HepG2 (cell line): Measurements from ENCODE around the gene YKT6. TPM values are rescaled to one million over a fixed set of nuclear protein-coding genes. Genes with fewer than 3 reads are reported as not detected.

Experiments used
- ATAC-seq: fragments of 200-7000 bp; cut with Tn5 transposase; 3 replicates; pipeline ENCODE4 v1.9.1; 2020; ENCODE audit warnings: mild to moderate bottlenecking, moderate library complexity
- BruUV-seq: library from RNA; stranded (reverse); fragments of 400-500 nt; replicated peaks from 2 replicates; lab custom pipeline; 2021; lab: Mats Ljungman, UMichigan
- CTCF ChIA-PET: fragments of 300-600 bp; formaldehyde crosslinking; extraction: SDS; loops from one replicate; lab custom pipeline; 2021; ENCODE audit warnings: low total read pairs, inconsistent platforms, low intra/inter-chr PET ratio; lab: Yijun Ruan, JAX
- POLR2A ChIA-PET: fragments of 350-600 bp; sonication (Branson Sonifier 250); formaldehyde crosslinking; loops from one replicate; lab custom pipeline; 2020; ENCODE audit warnings: antibody characterized with exemption, inconsistent platforms; lab: Yijun Ruan, JAX
- DNase-seq: peaks from one replicate; pipeline ENCODE4 v3.0.0-alpha.2; 2015; ENCODE audit warnings: low spot score
- FAIRE-seq: peaks from 3 replicates; lab custom pipeline; 2011; peaks lifted over from hg19 to GRCh38; lab: Jason Lieb, UNC
- H2AFZ ChIP-seq: one replicate; pipeline ENCODE4 v1.6.1; 2011; ENCODE audit warnings: low read length, inconsistent platforms
- H3K27ac ChIP-seq: fragments of 300-600 bp; 3 replicates; pipeline ENCODE4 v1.8.0; 2011; ENCODE audit warnings: mixed run types, mild to moderate bottlenecking, mixed read lengths, low read length, inconsistent platforms; ENCODE audit not compliant: insufficient read depth; ENCODE audit errors: extremely low read length
- H3K27me3 ChIP-seq, 2 experiments: fragments of 200-600 bp in 1 of 2; 2 replicates in 1 of 2; 3 replicates in 1 of 2; pipeline versions ENCODE4 v1.6.0 to v1.8.0; 2011; ENCODE audit warnings: low read length in 2 of 2, mild to moderate bottlenecking in 2 of 2, moderate library complexity in 2 of 2, inconsistent platforms in 1 of 2; ENCODE audit not compliant: insufficient read depth in 2 of 2, control insufficient read depth in 1 of 2
- H3K36me3 ChIP-seq, 2 experiments: fragments of 200-600 bp in 1 of 2; replicated peaks in 1 of 2; 2 replicates in 1 of 2; 3 replicates in 1 of 2; pipeline versions ENCODE4 v1.5.1 to v1.8.0; 2011; ENCODE audit warnings: low read length in 2 of 2, inconsistent platforms in 1 of 2; ENCODE audit not compliant: insufficient read depth in 2 of 2, control insufficient read depth in 1 of 2
- H3K4me1 ChIP-seq: 2 replicates; pipeline ENCODE4 v1.5.1; 2012; ENCODE audit warnings: low read length, inconsistent platforms; ENCODE audit not compliant: insufficient read depth
- H3K4me2 ChIP-seq: 2 replicates; pipeline ENCODE4 v1.6.0; 2011; ENCODE audit warnings: low read depth, low read length, inconsistent platforms
- H3K4me3 ChIP-seq, 3 experiments: fragments of 200-600 bp in 1 of 3; sonication (generic), shearing (Covaris generic) in 1 of 3; replicated peaks in 1 of 3; 2 replicates each; pipeline ENCODE4 v1.5.1; 2011 to 2016; ENCODE audit warnings: low read length in 3 of 3, inconsistent platforms in 2 of 3, low read depth in 2 of 3, mild to moderate bottlenecking in 2 of 3, control low read depth in 1 of 3, mixed read lengths in 1 of 3; ENCODE audit not compliant: insufficient read depth in 1 of 3
- H3K79me2 ChIP-seq: one replicate; pipeline ENCODE4 v1.6.1; 2011; ENCODE audit warnings: low read length, inconsistent platforms; ENCODE audit not compliant: insufficient read depth
- H3K9ac ChIP-seq: 2 replicates; pipeline ENCODE4 v1.6.0; 2011; ENCODE audit warnings: mild to moderate bottlenecking, low read depth, low read length, inconsistent platforms; ENCODE audit not compliant: insufficient read depth
- H3K9me3 ChIP-seq: 2 replicates; pipeline ENCODE4 v1.5.1; 2012; ENCODE audit warnings: mild to moderate bottlenecking, low read length
- H4K20me1 ChIP-seq: 2 replicates; pipeline ENCODE4 v1.6.0; 2011; ENCODE audit warnings: inconsistent platforms, mild to moderate bottlenecking, low read length, moderate library complexity; ENCODE audit not compliant: insufficient read depth
- GABPA ChIP-seq, 2 experiments: IDR thresholded peaks; 2 replicates each; pipeline ENCODE4 v1.6.1; 2011 to 2016; ENCODE audit warnings: low read depth in 2 of 2, low read length in 1 of 2, missing biosample characterization in 1 of 2, missing genetic modification characterization in 1 of 2
- HDAC6 ChIP-seq: fragments of 200-600 bp; sonication (generic); IDR thresholded peaks from 2 replicates; pipeline ENCODE4 v1.7.0; 2017; ENCODE audit warnings: mild to moderate bottlenecking, antibody characterized with exemption, low read length, low read depth
- NCOA1 ChIP-seq: sonication (generic); formaldehyde crosslinking; IDR thresholded peaks from 2 replicates; pipeline ENCODE4 v1.9.0; 2021; ENCODE audit warnings: missing genetic modification reagents
- NCOR1 ChIP-seq: fragments of 200-600 bp; sonication (generic); IDR thresholded peaks from 2 replicates; pipeline ENCODE4 v1.7.0; 2017; ENCODE audit warnings: antibody characterized with exemption, low read length, borderline replicate concordance
- PAXIP1 ChIP-seq: sonication (generic); formaldehyde crosslinking; conservative IDR thresholded peaks from 2 replicates; pipeline ENCODE4 v1.4.0; 2020; ENCODE audit warnings: mild to moderate bottlenecking, missing genetic modification reagents, moderate library complexity
- ZUFSP ChIP-seq: sonication (generic); formaldehyde crosslinking; IDR thresholded peaks from 2 replicates; pipeline ENCODE4 v1.9.0; 2021; ENCODE audit warnings: missing genetic modification reagents, mild to moderate bottlenecking, borderline replicate concordance
- WGBS: methylation state at CpG from one replicate; pipeline ENCODE4 v1.1.6; 2017; ENCODE audit warnings: low lambda C conversion rate; 5-methylcytosine and 5-hydroxymethylcytosine counted together
- in situ Hi-C: cut with HindIII; loops from 2 replicates; pipeline ENCODE4 v1.10.0; 2017; ENCODE audit warnings: low pct_unique_long_range_greater_than_20kb; ENCODE audit not compliant: extremely low pct_ligation_motif_present
- intact Hi-C: fragments of 100-400 bp; cut with micrococcal nuclease; formaldehyde crosslinking; loops from one replicate; pipeline ENCODE4 v1.10.0; 2022; ENCODE audit not compliant: unreplicated experiment
- polyA plus RNA-seq, 8 experiments: library from polyadenylated mRNA; depleted of rRNA in 3 of 8; stranded (reverse) in 7 of 8; unstranded in 1 of 8; fragments of >200 nt; fragmentation: Illumina TruSeq in 4 of 8; extraction: Trizol in 4 of 8; gene quantifications; 2 replicates each; pipeline versions ENCODE4 v1.2.1 to v1.2.3, GENCODE V29; 2011 to 2016; ENCODE audit warnings: low read depth in 4 of 8, missing spikeins in 1 of 8, mixed read lengths in 1 of 8; ENCODE audit not compliant: insufficient read depth in 1 of 8
- total RNA-seq, 5 experiments: library from RNA; depleted of rRNA; stranded (reverse); fragments of >200 nt; fragmentation: Illumina TruSeq; extraction: Trizol; gene quantifications; 2 replicates each; pipeline ENCODE4 v1.2.3, GENCODE V29; 2016; ENCODE audit warnings: low read depth in 1 of 5
- TF ChIP-seq, protein P1 (sequence below): fragments of 450-650 bp; IDR thresholded peaks from 2 replicates; pipeline ENCODE4 v1.6.1; 2016

Gene YKT6
- total and polyA plus RNA-seq, 2 of the 13 experiments (the other 11 are each of a cell fraction or from before 2014, with no cell fraction given), result 52.2 to 60.3 TPM

- TF ChIP-seq PAXIP1 (CRISPR knock-in tag) (no peak), ZUFSP (CRISPR knock-in tag) (no peak), NCOR1 (no peak), GABPA (IDR thresholded peaks at IDR 0.05; ENCODE audit: low read depth, low read length) (no peak), GABPA (CRISPR knock-in tag; IDR thresholded peaks at IDR 0.05; ENCODE audit: low read depth) (no peak), HDAC6 (no peak)
Observed at GRCh38 chr7:44222074-44222473, 21.3 kb downstream of the YKT6 start (continued).

GRCh38 chr7:44222776-44223261 is 22.0 kb downstream of the YKT6 start:
- intact Hi-C loops (no loop called here), in situ Hi-C loops (no loop called here)
- no peaks in the 10 kb centered on the region for H3K9me3 ChIP-seq
- no peak for DNase-seq
- TF ChIP-seq, protein P1, sequence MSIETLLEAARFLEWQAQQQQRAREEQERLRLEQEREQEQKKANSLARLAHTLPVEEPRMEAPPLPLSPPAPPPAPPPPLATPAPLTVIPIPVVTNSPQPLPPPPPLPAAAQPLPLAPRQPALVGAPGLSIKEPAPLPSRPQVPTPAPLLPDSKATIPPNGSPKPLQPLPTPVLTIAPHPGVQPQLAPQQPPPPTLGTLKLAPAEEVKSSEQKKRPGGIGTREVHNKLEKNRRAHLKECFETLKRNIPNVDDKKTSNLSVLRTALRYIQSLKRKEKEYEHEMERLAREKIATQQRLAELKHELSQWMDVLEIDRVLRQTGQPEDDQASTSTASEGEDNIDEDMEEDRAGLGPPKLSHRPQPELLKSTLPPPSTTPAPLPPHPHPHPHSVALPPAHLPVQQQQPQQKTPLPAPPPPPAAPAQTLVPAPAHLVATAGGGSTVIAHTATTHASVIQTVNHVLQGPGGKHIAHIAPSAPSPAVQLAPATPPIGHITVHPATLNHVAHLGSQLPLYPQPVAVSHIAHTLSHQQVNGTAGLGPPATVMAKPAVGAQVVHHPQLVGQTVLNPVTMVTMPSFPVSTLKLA, result peak; percentile 63
- no peak for TF ChIP-seq NCOA1 (CRISPR knock-in tag)
- H3K9ac ChIP-seq, result no peak overlapping the region
- no peak overlapping the region for H3K27ac ChIP-seq
- ATAC-seq, result no peak
- peaks cover 13 to 41% of the 10 kb centered on the region in 2 experiments; a peak in 4 of 5 replicates for H3K27me3 ChIP-seq
- ChIA-PET CTCF (interaction anchor here (0.7 kb wide), 1 partner anchor 116 kb away, joined by 3 read pairs; no protein-coding TSS in a partner anchor), POLR2A (no interaction called here)
- WGBS, result 53% methylated on average over 8 of the region's 11 CpGs
- peaks cover 32% of the 10 kb centered on the region for H3K4me1 ChIP-seq
- no peaks in the 10 kb centered on the region for H4K20me1 ChIP-seq
- no peak overlapping the region for H2AFZ ChIP-seq
- BruUV-seq, result no TSS peak
- no peak overlapping the region for H3K4me3 ChIP-seq
- H3K79me2 ChIP-seq, result no peaks in the 10 kb centered on the region
- FAIRE-seq, result no peak
- H3K4me2 ChIP-seq, result no peak overlapping the region
- no peaks in the 10 kb centered on the region for H3K36me3 ChIP-seq
